ENCODE data around the gene TP53TG5.
"Not testable (repeated sequence)": the region's sequence is repeated elsewhere in the genome, so short reads cannot be mapped to it uniquely, and the experiment has no call there.

TP53TG5 gene

DNA sequence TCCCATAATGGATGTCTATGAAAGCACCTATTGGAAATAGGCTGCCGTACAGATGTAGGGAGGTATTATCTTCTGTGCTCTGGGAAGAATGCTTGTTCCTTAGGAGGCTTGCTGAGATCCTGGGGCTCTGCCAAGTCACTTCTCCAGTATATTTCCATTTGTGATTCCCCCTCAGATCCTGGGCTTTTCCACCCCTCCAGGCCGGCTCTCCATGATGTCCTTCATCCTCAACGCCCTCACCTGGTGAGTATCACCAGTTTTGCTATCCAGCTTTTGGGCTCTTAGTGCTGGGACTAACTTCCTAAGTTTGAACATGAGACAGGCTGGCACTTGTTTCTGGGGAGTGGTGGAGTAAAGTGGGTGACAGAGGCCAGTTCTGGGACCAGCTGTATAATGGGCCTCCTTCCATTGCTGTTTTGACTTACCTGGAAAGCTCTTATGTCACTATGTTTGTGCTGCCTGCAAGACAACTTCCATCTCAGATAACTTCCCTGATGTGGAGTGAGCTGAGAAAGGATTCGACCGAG, 12.6 kb downstream of the TP53TG5 start:
- no peak for DNase-seq

GRCh38 chr20:45363611-45364492, 14.3 kb downstream of the TP53TG5 start:
- no peak for DNase-seq

GRCh38 chr20:45362804-45363610, 15.1 kb downstream of the TP53TG5 start, which contains the start of gene SYS1:
SYS1 (plus strand) TSS chr20:45363156; CDS start chr20:45363532, 376 bp downstream.
- peak; percentile 97 for DNase-seq

DNA sequence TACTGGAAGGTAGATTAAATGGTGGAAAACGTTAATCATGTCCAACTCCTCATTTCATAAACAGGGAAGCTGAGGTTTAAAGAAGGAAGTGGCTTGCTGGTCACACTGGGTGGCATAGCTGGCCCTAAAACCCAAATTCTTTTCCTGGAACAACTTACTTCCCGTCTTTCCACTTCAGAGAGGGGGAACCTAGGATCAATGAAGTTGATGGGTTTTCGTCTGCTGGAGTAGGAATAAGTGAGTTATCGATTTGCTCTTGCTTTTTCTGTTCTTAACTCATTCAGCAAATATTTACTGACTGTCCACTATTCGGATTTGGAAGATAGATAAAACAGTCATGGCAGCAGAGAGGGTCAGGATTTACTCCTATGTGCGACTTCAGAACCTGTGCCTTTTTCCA, 16.3 kb downstream of the TP53TG5 start:
- no peak for DNase-seq

GRCh38 chr20:45359406-45360148, 18.5 kb downstream of the TP53TG5 start:
- no peak for DNase-seq

DNA sequence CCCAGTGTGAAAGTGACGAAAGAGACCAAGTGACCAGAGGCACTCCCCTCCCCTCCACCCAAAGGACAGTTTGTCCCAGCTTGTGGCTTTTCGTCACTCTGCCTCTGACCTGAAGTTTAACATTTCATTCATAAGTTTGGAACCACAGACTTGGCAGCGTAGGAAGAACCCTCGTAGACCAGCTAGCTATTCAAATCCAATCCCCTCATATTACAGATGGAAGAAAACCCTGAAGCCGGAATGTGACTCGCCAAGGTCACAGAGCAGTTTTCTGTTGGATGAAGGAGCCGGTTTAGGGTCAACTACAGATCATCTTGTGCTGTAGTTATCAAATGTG, 19.1 kb downstream of the TP53TG5 start:
- no peak for DNase-seq

DNA sequence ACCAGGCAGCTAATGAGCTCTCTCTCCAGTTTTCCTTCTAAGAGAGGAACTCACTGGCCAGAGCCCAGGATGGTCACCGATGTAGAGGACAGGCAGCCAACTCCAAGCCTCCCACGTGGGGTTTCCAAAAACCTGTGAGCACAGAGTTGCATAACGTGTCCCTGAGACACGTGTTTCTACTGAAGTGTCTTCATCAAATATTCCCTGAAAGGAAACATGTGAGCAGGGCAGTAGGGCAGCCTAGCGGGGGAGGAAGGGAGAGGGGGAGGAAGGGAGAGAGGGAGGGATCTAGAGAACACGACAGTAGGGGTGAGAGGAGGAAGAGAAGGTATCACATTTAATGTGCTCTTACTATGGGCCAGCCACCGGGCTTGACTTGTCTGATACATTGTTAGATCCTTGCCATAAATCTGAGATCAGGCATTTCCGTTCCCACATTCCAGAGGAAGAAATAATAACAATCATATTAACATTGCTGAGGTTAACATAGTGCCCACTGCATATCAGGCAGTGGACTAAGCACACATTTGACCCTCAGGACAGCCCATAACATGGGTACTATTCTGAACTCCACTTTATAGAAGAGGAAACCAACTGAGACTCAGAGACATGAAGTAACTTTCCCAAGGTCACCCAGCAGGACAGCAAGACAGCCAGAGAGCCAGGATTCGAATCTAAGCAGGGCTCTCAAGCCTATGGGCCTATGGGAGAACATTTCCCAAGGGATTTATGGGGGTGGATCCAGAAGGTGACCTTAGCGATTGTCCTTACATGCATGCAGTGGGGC, 19.6 kb downstream of the TP53TG5 start:
- no peak for DNase-seq

DNA sequence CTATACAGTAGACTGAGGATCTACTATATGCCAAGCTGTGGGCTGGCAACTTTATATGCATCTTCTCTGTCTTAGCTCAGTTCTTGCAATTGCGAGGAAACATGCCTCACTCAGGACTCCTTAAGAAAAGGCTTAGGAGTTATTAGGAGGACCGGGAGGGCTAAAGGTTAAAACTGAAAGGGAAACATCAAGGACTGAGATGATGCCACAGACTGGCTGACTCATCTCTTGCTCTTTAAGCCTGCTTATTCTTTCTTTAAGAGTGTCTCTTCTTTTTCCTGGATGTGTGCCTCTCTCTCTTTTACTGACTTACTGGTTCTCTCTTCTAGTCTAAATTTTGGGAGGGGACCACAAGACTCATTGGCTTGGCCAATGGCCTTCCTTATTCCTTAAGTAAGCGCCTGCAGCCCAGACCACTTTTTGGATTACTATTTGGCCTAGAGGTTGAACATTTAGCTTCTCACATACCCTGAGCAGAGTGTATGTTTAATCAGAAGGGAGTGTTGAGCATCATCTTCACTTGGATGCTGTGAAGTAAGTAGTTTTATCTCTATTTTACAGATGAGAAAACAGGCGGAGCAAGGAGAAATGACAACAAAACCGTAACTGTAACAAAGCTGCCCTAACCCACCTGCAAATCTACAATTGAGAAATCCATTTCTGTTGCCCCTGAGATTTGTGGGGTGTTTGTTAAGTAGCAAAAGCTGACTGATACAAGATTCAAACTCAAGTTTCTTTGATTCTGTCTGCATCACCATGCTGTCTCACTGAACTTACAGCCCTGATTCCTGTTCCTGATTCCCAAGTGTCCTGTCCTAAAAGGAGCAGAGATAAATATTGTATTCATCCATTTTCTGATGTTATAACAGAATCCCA, 22.7 kb downstream of the TP53TG5 start:
- DNase-seq = no peak

DNA sequence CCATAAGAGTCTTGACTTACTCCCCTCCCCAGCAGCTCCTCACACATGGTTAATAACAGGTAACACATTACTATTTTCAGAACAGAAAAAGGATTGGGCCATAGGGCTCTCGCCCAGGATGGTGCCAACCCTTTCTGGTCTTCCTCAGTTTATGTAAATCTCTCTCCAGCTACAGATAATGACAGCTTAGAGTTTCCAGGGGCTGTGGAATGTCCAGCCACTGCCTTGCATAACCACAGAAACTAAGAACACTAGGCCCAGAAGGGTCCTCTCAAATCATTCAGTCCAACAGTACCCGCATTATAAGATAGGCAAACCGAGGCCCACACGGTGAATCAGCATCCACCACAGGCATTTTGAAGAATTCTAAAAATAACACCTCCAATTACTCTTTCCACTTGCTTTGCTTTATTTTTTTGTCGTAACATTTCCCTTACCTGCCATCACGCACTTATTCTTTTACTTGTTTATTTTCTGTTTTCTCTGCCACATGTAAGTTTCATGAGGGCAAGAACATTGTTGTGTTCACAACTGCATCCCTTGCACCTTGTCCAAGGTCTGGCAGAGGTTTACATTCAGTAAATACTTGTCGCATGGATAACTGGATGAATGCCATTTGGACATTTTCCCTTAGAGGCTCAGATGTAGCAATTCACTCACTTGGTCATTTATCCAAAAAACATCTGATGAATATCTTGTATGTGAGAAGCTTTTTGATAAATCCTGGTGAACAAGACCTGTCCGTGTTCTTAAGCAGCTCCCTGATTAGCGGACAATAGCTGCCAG, 23.5 kb downstream of the TP53TG5 start:
- DNase-seq = no peak

GRCh38 chr20:45353746-45354145, 24.4 kb downstream of the TP53TG5 start:
- DNase-seq = no peak

DNA sequence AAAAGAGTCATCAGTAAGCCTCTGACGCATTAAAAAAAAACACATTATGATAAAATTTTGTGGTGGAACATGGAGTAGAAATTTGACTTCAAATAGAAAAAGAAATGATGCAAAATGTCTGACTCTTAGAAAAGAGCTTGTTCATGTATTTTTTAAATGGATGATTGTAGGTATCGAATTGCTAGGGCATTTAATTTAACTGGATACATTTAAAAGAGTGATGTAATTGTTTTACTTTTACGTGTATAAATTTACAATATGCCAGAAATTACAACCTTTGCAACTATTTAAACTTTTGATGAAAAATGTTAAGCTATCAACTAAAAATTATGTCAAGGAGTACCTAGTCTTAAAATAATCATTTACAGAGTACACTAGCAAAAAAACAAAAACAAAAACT, 25.4 kb downstream of the TP53TG5 start:
- no peak for DNase-seq

- not testable (repeated sequence) for DNase-seq
Observed at GRCh38 chr20:45350795-45351194, 27.3 kb downstream of the TP53TG5 start.

- no peak for DNase-seq
Observed at GRCh38 chr20:45350217-45350616, 27.9 kb downstream of the TP53TG5 start.

- DNase-seq = peak; percentile 19
Observed at GRCh38 chr20:45347936-45348778, 30.0 kb downstream of the TP53TG5 start, which contains the start of gene SDC4. SDC4 (minus strand) TSS chr20:45348424; CDS start chr20:45348384, 40 bp downstream.

- DNase-seq = no peak
Observed at GRCh38 chr20:45347297-45347935, 30.7 kb downstream of the TP53TG5 start.

DNA sequence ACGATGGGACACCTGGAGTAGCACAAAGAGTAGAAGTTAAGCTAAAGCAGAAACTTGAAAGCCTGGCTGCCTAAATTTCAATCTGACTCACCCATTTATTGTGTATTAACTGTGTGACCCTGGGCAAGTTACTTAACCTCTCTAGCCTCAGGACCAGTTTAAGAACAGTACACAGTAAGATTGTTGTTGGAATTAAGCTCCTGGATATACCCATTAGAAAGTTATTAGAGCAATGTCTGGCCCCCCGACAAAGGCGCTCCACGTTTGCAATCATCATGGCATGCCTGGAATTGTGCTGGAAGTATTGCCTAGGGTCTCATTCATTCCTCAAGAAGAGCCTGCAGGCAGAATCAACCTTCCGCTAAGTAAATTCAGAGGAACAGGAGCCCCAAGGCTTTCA, 31.3 kb downstream of the TP53TG5 start:
- no peak for DNase-seq

- no peak for DNase-seq
Observed at GRCh38 chr20:45346291-45346718, 31.8 kb downstream of the TP53TG5 start.

DNA sequence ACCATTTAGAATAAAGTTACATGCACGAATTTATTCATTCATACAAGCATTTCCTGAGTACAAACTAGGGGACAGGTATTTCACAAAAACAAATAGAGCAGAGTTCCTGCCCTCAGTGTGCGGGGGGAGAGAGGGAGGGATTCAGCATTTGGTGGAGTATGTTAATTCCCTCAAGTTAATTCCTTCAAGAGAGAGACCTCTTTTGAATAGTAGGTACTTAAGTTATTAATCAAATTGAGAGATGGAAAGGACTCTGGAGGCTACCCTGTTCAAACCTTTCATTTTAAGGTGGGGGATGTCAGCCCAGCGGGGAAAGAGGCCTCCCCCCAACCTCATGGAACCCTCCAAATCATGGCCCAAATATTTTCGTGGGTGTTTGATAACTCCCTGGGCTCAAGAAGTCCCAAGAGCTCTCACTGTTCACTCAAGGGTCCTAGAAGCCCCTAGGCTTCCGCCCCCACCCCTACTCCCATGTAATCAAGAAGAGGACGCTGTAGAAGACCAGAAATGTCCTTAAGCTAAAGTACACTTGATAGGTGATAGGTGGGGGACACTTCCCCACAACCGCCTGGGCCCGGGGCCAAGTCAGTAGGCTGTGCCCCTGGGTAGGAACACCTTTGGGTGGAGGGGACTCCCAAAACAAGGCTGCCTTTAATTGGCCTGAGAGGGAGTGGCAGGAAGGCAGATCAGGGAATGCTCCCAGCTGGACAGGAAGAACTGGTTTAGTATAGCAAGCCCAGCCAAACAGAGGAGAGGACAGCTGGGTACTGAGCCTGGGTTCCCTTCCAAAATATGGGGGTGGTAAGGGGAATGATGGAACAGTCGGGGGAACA, 32.8 kb downstream of the TP53TG5 start:
- DNase-seq = no peak

Measured in NCI-H1436 (cell line).